GM19023 (cell line): Measurements from ENCODE around the gene PADI6.
"Not testable (repeated sequence)": the region's sequence is repeated elsewhere in the genome, so short reads cannot be mapped to it uniquely, and the experiment has no call there.

Source experiments
- ATAC-seq: cut with Tn5 transposase; IDR thresholded peaks from one replicate; pipeline ENCODE4 v1.9.1; 2021; ENCODE audit warnings: mild to moderate bottlenecking, moderate library complexity; ENCODE audit not compliant: unreplicated experiment

Gene PADI6

DNA sequence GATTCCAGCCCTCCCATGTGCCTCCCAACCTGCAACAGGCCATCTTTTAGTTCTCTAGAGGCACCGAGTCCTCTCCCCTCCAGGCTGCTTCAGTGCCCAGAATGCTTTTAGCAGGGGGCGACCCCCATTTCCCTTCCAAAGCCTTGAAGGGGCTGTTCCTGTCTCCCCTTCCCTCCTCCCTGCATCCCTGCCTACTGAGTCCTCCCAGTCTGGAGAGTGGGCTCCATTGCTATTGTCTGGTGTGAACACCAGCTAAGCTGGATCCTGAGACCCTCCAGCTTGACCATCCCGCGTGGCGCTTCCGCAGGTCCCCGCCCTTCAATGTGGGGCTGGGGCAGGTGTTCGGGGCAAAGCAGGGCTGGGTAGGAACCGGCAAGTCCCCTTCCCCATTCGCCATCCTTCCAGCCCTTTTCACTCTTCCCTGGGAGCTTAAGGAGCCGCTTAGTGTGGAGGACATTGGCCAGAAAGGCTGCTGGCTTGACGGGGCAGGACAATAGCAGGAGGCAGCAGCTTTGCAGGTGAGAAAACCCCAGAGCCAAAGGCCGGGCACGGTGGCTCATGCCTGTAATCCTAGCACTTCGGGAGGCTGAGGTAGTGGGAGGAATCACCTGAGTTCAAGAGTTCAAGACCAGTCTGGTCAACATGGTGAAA lies 32.2 kb downstream of the PADI6 start:
- no peak for ATAC-seq

DNA sequence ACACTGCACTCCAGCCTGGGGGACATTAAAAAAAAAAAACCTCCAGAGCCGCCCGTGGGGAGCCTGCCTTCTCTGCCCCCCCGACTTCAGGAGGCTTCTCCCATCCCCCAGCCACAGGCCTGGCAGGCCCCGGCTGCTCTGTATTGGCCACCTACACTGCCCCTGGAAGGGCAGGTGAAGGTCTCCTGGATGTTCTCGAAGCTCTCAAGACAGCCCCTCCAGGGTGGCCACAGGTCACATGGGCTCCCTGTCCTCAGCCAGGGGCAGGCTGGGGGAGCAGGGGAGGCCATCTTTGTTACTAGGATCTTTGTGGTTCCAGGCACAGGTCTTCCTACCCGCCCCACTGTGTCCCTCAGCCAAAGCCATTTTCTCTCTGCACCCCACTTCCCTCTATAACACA lies 32.8 kb downstream of the PADI6 start:
- no peak for ATAC-seq

DNA sequence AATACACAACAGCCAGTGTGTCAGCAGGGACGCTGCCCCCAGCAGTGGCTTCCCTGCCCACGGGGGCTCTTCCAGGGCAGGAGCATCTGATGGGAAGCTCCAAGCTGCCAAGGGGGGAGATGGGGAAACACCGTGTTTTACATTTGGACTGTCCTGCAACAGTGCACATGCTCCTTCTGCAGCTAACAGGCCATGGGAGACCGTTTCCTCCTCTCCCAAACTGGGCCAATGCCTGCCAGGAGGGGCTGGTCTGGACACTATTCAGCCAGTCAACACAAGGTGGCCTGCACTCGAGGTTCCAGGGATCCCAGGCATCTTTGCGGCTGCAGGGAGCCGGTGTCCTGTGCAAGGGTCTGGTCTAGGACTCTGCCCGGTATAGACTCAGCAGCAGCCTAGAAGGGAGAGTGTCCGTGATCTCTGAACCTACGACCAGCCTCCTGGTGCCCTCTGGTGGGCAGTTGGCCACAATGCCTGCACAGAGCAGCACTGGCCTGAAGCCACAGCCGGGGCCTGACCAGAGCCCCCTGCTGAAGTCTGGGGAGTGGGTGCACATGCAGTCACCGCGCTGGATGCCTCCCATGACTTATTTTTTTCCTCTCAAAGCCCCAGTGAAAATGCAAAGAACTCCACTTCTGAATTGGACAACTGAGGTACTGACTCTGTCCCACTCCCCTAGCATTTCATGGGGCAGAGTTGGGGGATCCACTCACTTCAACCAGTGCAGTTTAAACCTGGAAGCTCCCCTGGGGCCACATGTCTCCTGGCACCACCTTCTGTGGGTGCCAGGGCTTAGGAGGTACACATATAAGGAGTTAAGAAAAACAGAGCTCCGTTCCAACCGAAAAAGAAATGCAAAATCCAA lies 34.1 kb downstream of the PADI6 start:
- peak; percentile 54 for ATAC-seq

DNA sequence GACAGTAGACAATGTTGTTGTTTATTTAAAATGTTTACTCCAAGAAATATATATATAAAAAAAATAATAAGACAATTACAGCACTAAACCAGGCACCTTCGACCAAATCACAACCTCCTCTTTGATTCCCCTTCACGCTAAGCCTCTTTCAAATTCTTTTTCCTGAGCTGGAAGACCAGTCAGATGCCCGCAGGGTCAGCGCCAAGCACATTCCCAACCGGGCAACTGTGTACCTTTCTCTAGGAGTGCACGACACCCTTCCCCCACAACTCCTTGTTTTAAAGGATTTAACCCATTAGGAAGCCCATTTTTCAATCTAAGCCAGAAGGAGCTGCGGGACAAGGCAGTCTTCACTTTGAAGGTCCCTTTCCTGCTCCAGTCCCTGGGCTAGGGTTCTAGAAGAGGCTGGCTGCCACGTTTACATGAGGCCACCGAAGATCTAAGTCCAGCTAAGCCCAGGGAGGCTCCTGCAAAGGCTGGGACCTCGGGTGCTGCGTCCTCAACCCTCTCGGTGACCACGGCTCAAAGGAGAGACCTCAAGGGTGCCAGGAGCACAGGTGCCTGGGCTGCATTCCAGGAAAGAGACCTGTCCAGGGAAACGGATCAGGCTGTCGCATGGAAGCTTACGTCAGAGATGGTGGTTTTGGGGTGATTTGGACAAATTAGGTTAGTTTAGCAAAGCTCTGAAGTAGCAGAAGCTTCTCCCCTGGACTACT lies 34.9 kb downstream of the PADI6 start:
- not testable (repeated sequence) for ATAC-seq

DNA sequence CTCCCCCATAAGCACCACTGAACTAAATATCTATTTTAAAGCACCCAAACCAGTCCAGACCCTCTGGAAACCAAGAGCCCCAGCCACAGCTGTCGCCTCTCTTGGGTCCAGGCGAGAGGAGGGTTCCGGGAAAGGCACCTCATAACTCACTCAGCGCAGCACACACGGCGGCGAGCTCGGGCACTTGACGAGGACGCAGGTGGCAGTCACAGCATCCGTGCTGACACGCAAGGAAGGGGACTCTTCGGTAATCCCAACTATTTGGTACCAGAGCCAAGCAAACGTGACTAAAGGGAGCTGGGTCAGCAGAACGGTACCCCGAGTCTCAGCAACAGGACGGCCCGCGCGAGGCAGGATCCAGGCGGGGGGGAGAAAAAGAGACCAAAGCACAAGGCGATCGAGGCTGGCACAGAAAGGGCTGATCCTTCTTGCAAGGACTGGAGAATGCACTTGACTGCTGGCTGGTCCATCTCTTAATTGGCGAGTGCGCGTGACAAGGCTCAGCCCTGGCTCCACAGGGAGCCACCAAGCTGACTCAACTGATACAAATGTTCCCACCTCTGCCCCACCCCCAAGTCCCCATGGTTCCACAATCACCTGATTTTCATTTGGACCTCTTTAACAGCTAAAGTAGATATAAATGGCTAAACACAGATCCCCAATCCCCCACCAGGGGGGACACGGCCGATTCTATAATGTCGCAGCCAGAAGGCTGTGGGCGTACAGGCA lies 36.0 kb downstream of the PADI6 start:
- not testable (repeated sequence) for ATAC-seq

DNA sequence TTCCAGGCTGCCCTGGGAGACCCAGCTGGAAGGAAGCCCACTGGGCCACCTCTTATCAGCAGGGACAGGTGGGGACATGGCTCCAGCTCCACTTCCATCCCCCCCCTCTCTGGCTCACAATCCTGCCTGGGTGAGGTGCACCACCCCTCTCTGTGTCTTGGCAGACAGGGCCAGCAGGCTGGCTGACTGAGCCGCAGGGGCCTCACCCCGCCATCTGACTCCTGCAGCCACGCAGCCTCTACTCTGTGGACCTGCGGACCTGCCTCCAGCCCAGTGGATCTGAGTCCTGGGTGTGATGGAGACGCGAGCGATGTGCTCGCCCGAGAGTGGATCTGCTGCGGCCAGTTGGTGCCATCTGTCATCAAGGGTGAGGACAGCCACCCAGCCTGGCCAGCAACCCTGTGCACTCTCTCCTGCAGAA lies 37.4 kb downstream of the PADI6 start:
- no peak for ATAC-seq

DNA sequence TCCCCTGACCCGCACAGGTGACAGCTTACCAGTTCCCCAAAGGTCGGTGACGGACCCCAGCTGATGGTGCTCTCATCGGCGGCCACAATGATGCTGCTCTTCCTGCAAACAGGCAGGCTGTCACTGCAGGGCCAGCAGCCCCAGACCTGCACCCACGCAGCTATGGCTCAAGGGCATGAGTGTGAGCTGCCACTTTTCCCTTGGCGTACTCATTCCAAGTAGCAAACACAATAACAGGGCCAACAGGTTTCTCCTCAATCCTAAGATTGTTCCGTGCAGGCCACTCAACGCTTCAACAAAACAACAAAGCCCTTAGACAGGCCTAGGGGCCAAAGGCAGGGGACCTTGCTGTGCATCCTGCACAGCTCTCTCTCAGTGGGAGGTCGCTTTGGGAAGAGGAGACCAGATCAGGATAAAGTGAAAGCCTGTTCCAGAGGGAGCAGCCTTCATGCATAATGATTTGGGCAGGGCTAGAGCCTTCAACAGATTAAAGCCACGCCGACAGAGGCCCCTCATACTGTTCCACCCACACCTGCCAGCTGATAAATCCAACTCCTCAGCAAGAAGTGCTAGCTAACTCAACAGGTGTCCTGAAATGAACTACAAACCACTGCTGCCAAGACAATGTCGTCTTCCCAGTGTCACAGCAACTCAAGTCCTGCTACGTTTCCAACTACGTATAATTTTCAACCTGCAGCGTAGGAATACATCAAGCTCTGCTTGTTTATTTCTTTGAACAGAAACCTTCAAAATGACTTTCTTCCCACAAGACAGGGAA lies 40.3 kb downstream of the PADI6 start:
- no peak for ATAC-seq

DNA sequence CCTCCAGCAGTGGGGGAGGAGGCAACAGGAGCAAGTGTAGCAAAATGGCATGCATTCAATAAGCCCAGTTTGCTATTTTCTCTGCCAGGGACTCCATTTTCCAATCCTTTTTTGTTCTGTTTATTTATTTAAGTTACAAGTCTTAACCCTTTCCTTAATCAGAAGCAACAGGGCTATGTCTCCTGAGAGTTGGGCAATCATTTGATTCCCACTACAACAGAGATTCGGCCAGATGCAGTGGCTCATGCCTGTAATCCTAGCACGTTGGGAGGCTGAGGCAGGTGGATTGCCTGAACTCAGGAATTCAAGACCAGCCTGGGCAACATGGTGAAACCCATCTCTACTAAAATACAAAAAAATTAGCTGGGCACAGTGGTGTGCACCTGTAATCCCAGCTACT lies 42.0 kb downstream of the PADI6 start:
- no peak for ATAC-seq

DNA sequence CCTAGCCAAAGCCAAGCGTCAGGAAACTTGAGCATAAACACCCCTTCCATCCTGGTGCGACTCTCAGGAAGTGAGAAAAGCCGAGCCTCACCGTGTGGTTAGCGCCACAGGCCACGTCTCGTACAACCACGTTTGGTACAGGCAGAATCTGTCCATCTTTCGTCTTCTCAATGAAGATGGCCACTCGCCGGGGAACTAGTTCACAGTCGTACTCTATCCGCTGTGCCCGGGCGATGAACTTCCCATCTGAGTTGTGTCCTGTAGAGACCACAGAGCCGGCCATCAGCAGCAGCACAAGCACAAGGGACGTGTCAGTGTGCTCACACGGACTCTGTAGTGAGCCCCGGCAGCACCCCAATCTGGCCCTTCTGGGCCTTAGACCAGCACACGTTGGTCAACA lies 44.4 kb downstream of the PADI6 start:
- ATAC-seq, result no peak

DNA sequence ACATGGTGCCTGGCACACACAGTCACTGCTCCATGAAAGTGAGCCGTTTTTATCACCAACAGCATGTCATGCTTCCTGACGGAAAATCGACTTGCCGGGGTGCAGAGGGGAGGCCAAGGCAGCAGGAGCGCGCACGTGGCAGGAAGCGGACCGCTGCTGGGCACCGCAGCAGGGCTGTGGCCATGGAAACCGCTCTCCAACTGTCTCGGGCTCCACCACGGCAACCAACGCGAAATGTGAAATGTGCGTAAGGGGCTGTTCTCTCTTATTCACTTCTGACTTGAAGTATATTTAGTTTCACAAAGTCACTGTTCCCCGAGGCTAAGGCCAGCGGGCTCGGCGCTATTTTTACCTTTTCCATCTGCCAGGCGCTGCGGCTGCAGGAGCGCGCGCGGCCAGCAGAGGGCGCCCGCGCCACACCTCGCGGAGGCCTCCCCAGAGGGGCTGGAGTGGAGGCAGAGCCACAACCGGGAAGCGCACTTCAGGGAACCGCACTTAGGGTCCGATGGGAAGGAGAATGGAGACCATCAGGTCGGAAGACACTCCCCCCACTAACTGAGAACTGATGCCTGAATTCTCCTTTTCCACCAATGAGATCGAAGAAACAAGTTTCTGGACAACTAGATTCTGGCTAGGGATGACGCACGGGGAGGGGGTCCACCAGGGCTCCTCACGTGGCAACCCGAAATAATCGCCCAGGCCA lies 47.8 kb downstream of the PADI6 start:
- ATAC-seq, result no peak

DNA sequence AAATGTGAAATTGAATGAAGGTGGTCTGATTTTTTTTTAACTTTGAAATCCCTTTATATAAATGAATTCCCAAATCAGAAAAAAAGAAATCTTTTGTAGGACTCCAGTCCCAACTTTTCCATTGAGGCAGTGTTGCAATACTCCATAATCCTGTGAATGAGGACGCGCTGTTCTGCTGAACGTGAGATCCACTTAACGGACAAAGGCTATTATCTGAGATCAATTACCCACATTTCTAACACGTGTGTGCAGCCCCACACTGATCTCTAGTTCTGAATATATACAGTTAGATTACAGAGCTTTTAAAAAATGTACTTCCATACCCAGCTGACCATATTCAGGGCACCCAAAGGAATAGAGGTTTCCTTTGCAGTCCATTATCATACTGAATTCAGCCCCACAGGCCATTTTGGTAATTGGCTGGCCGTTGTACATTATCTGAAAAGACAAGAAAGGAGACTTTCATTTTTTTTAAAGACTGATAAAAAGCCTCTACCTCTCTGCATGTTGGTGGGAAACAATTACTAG lies 48.5 kb downstream of the PADI6 start:
- ATAC-seq, result no peak

DNA sequence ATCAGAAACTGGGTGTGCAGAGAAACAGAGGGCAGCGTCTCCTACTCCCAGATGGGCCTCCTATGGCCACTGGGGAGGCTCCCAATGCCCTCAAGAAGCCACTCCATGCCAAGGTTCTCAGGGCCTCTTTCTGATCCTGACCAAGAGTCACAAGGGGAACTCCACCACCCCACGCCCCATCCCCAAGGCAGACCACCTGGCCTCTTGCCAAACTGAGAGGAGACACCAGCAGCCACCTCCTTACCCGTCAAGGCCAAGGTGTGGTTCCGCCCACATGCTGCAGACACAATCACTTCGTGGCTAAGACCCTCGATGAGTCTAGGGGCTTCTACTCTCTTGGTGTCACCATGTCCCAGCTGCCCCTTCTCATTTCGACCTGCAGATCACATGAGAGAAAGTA lies 50.5 kb downstream of the PADI6 start:
- no peak for ATAC-seq

DNA sequence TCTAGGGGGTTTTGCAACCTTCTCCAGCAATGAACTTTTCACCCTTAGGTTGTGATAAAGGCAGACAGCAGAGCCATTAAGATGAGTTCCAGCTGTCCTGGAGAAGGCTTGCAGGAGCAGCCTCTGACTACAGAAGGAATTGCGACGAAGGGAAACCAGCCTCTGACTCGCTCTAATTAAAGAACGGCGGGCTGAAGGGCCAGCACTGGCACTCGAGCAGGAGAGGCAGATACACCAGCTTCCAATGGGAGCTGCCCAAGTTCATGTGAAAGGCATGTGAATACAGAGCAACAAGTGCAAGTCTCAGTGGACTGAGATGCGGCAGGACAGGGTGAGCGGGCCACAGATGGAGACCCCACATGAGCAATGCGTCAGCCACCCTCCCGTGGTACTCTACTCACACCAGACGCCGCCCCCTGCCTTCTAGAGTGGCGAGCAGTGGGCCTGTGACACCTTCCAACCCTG lies 51.8 kb downstream of the PADI6 start:
- no peak for ATAC-seq

DNA sequence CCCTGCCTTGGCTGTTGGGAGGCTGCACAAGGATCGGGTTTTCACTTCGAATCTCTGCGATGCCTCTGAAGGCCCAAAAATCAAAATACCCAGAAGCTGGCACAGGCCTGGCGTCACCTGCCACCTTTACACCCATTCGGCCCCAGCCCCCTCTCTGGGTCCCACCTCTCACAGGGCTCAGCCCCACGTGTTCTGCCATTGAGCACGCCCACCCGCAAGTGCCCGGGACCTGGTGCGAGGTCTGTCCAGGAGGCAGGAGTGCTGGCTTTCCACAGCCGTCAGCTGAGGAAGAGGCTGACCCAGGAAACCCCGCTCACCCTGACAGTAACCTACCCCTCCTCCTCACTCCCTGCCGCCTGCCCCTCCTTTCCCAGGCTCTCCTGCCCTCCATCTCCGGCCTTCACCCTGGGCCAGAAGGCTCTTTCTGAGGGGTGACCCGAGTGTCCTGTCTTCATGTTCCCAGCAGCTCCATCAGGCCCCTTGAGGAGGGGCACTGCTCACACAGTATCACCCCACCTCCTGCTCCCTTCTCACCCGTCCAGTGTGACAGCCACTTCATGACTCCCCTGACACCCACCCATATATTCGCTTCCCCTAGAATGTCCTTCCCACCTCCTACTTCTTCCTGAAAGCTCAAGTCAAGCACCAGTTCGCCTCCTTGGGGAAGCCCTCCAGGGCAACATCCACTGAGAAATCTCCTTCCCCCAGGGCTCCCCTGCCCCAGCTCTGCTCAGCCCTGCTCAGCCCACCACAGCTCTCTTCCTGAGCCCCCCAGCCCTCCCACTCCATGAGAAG lies 54.0 kb downstream of the PADI6 start:
- no peak for ATAC-seq

DNA sequence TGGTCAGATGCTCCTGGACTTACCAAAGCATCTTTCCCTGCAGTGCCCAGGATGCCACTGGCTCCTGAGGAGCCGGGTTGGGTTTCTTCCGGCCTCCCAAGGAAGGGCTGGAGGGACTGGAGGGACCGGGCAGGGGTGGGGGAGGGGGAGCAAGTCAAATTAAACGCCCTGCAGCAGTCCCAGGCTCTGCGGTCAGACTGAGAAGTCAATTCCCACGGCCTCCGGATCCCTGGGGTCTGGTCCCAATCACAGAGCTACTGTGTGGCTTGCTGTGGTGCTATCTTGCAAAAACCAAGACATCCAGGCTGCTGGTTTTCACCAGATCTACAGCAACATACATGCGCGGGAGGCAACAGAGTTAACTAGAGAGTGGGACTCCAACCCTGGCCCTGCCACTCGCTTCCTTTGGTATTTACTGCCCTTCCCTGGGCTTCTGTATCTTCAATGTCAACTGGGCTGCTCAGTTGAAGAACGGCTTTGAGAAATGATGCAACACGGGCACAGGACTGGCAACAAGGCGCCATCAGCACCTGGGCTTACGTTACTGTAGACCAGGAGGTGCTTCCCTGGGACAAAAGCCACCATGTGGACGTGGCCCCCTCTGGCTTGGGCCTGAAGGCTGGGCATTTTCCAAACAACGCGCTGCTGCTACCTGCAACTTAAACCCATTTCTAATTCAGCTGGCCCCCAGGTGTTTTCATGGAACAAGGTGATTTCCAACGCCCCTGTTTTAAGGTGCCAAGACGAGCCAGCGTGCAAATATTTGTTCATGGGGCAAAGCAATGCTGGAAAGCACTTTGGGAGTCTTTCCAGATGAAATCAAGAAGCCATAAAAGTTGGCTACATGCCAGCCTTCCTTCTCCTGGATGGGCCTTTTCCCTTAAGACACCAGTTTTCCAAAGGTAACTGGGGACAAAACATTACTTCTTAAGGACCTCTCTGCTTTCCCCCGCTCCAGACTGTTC lies 56.0 kb downstream of the PADI6 start:
- no peak for ATAC-seq

DNA sequence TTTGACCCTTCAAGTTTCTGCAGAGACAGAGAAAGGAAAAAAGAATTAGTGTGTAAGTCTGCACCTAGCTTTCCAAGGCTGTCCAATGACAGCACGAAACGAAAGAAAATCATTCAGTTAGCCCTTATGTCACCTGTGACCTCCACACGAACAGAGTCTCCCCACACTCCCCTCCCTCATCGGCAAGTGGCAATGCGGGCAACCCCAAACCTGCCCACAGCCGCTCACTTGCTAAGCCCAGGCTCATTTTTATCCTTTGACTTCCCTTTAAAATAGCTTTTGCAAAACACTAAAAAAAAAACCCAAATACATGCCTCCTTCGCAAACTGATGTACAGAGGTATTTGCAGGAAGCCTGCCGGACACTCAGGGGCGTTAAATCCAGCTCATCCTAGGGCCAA lies 57.2 kb downstream of the PADI6 start:
- no peak for ATAC-seq

DNA sequence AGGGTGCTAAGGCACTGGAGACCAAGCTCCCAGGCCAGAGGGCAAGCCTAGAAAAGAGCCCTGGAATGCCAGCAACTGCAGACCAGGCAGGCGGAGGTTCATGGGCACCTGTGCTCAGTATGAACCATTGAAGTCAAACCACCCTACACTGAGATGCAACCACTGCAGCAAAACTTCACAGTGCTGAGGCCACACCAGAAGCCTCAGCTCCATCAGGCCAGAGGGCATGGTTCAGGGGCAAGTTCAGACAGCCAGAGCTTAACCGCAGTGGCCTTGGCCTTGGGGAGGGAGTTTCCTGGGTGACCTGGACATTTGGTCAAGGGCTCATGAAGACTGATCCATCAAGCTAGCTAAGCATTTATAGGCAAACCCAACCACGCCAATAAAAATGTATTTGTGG lies 60.4 kb downstream of the PADI6 start:
- no peak for ATAC-seq
